Activated effector memory CD4-positive, alpha-beta T cell treated with anti-CD3 and anti-CD28 coated beads, Interleukin-2, amount 50 U/mL, for 16 hours (primary cell): Measurements from ENCODE around the gene GPR171.
"Not testable (repeated sequence)": the region's sequence is repeated elsewhere in the genome, so short reads cannot be mapped to it uniquely, and the experiment has no call there.

Source experiments
- DNase-seq: peaks from one replicate; pipeline ENCODE4 v3.0.0-alpha.2; 2020

GPR171 gene

GRCh38 chr3:151203051-151203420 is at the start of gene GPR171:
Gene GPR171, minus strand, starts transcription at chr3:151203216. Its CDS starts 3,830 bp downstream, at chr3:151199386.
- peak; percentile 86 for DNase-seq

- no peak for DNase-seq
Measured at GRCh38 chr3:151248772-151249337, 45.8 kb upstream of the GPR171 start.

- DNase-seq = not testable (repeated sequence)
Measured at GRCh38 chr3:151242006-151242405, 39.0 kb upstream of the GPR171 start.

DNA sequence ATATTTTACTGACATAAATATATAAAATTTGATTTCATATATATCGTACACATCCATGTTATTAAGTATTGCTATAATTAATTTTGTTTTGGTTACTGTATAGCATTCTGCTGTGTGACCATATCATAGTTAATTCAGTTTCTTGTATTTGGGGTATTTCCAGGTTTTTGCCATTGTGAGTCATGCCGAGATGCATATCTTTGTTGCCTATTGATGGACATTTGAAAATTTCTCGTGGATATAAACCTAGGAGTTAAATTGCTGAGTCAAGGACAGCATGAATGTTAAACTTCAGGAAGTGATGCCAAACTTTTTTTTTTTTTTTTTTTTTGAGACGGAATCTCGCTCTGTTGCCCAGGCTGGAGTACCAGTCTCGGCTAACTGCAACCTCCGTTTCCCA is 33.7 kb upstream of the GPR171 start:
- no peak for DNase-seq

GRCh38 chr3:151236316-151236715 is 33.3 kb upstream of the GPR171 start:
- no peak for DNase-seq

DNA sequence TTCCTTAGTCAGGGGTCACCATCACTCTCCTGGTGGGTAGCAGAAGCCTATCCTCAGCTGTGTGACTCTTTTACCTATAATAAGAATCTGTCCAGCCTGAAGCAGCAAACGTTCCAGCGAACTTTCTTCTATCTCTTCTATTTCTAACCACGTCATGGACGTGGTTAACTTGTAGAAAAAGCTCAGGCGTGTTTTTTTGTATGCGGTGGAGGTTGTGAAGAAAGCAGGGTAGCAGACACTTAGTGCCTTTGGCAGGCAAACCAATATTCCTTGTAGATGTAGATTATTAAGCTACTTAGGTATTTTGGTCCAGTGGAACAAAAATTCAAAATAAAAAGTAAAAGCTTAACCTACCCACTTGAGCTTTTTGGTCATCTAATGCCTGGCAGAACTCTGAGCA is 31.8 kb upstream of the GPR171 start:
- no peak for DNase-seq

DNA sequence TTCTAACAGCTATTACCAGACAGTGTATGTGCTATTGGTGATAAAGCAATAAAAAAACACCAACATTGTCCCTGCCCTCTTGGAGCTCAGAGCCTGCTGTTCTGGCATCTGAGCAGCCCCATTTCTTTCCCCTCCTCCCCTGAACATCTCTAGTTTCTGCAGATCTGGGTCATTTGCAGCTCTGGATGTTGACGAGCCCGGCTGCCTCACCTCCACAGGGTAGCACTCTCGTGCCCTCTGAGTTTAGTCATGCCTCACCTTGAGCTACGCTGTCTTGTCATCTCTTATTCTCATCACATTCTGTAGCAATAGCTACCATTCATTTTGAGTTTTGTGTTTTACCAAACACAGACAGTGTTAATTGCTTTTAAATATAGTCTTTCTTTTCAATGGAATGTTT is 30.0 kb upstream of the GPR171 start:
- DNase-seq = no peak

DNA sequence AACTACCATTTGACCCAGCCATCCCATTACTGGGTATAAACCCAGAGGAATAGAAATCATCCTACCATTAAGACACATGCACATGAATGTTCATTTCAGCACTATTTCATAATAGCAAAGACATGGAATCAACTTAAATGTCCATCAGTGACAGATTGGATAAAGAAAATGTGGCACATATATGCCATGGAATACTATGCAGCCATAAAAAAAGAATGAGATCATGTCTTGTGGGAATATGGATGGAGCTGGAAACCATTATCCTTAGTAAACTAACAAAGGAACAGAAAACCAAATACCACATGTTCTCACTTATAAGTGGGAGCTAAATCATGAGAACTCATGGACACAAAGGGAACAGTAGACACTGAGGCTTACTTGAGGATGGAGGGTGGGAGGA is 29.4 kb upstream of the GPR171 start:
- DNase-seq = not testable (repeated sequence)

DNA sequence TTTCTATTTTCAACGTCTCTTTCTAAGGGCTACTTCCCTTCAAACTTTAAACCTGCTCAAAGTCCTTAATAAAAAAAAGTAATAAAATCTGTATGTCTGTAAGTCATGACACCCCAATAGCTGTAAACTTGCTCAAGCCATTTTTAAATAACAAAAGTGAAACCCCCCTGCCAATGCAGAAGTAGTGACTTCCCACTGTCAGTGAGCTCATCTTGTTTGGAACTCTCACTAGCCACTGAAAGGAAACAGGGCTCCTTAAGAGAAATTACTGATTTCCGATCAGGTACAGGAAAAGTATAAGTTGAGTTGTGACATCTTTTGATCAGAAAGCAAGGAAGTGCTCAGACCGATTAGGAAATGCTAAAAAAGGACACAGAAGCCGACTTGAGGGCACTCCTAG is 27.6 kb upstream of the GPR171 start:
- DNase-seq = no peak

DNA sequence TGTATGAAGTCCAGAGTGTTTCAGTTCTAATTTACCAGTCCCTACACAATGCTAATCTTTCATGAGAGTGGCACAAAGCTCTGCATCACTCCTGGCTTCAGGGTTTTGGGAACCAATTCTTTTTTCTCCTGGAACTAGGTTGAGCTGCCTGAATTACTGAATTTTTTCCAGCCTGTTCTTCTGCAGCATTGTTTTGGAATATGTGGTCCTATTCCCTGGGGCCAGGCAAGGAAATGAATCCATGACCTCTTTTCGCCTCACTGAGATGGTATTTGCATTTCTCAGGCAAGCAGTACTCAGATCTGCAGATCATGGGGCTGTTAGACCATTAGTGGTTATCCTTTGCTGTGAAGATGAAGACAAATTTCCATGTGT is 25.6 kb upstream of the GPR171 start:
- no peak for DNase-seq

GRCh38 chr3:151227807-151228665 is 25.0 kb upstream of the GPR171 start:
- DNase-seq = peak; percentile 90

DNA sequence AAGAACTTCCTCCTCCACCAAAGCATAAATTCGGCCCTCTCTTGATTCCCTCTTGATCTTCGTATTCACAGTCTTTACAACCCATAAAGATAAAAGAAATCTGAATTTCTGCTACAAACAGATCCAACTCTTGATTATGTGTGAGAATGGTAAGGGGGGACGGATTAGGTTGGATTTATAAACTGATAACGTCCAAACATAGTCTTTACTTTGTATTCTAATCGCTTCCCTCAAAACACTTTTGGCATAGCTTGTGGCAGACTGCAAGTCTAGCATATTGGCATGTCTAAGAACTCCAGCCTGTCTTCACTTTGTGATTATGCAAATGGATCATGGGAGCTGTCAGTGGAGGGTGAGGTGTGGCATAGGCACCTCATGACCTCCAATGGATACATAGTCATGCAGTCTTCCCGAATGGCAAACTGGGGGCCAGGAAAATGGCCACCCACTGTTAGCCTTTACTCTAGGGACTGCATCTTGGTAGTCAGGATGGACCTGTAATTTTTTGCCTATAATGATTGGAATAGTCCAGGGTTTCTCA is 24.3 kb upstream of the GPR171 start:
- no peak for DNase-seq

- DNase-seq = no peak
Measured at GRCh38 chr3:151226825-151227224, 23.8 kb upstream of the GPR171 start.

DNA sequence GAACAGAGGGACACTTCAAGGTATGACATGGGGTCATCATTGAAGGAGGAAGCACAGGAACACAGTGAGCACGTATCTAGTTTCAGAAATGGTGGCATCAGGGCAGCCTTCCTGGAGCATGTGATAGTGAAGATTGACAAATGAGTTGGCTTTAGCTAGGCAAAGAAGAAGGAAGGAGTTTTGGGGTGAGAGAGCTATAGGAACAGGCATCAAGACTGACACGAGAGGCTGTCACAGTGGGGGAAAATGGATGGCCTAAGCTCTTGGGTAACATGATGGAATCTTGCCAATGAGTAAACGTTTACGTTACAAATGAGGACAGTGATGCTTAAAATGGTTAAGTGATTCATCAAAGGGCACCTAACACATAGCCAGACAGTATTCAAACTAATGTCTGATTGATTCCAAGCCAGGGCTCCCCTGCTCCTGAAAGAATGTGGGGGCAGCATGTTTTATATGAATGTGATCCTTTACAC is 23.1 kb upstream of the GPR171 start:
- no peak for DNase-seq

- no peak for DNase-seq
Measured at GRCh38 chr3:151225040-151225975, 22.3 kb upstream of the GPR171 start.

DNA sequence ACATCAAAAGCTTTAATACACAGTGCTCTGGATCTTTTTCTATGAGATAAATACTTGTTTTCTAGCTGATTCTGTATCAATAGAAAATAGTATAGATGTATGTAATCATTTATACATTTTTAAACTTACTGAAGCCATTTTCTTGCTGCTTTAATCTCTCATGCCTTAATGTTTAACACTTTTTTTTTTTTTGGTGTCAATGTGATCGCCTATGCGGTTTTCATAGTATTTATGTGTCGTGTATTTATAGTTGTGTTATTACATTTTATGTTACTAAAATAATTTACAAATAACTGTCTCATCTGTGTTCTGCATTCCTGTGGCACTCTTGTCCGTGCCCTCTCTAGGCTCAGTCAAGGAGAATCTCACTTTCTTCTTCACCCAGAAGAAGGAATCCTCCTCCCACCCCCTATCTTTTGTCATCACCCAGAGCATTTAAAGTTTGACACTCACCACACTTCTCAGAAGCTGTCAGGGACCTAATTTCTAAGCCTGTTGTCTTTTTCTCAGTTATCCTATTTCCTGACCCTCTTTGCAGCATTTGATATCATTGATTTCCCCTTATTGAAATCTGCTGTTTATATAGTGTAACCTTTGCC is 21.4 kb upstream of the GPR171 start:
- DNase-seq = no peak

DNA sequence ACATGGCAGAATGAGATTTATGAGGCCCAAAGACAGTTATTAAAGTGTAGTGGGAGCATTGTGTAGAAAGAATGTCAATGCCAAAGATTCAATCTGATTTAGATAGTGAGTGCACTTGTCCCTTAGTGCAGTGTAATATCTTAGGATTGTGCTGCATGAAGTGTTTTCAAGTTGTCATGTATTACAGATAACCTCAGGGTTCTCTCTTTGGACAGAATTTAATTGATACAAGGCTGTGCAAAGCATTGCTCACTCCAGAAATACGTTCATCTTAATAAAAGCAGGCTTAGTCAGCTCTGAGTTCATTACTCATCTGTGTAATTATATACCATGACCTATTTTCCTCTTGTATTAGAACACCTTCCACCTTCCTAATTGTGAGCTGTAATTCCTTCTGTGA is 16.0 kb upstream of the GPR171 start:
- DNase-seq = no peak

DNA sequence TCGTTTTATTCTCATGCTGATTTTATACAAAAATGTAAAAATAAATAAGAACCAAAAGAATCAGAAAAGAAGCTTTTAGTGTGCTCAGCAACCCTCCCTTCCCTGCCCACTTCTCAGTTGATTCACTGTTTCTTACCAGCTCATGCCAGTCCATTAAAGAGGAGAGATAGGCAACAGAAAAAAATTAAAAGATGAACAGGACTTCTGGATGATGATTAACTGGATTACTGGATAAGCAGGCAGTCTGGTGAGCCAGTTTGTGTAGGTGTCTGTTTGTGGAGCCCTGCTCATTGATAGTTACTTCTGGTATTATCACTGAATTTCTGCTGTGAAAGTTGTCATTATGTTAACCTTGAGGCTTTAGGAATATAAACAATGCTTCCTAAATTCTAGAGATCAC is 15.1 kb upstream of the GPR171 start:
- no peak for DNase-seq

GRCh38 chr3:151216641-151217607 is 13.9 kb upstream of the GPR171 start:
- no peak for DNase-seq

DNA sequence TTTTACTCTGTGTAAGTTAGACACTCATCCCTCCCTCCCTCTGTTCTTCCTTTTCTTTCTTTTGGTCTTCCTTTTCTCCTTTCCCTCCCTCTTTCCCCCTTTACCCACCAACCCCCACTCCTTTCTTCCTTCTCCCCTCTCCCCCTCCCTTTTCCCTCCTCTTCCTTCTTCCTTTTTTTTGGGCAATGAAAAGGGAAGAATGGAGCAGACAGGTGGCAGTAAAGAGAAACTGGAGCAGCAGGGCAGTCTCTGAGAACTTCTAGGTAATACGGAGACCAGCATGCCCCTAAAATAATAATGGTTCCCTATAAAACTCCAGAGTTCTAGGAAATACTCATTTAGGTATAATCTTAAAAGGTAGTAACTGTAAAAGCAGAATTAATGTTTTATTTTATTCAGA is 11.4 kb upstream of the GPR171 start:
- DNase-seq = no peak

- DNase-seq = no peak
Measured at GRCh38 chr3:151213881-151214280, 10.9 kb upstream of the GPR171 start.

GRCh38 chr3:151213151-151213550 is 10.1 kb upstream of the GPR171 start:
- DNase-seq = no peak
